ENCODE data around the gene BHLHE23. TPM values are rescaled to one million over a fixed set of nuclear protein-coding genes. Genes with fewer than 3 reads are reported as not detected.
A peak's percentile ranks its signal among the peaks of the same experiment; 100 is the strongest.

Gene BHLHE23
- total RNA-seq, 1 donor: not detected

DNA sequence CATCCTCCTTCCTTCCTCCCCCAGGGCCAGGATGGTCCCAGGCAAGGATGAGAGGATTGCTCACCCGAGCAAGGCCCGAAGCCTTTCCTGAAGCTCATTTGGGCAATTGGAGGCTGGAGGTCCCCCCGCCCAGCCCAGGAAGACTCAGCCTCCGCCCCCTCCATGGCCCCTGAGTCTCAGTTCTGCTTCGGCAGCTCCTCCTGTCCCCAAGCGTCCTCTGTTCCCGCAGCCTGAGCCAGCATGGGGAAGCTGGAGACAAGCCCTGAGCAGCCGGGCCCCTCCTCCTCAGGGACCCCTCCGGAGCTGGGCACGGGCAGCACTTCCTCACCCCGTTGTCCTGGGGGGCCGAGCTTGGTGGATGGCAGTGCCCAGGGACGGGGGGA lies 28.2 kb downstream of the BHLHE23 start:
- DNase-seq (ENCODE audit: low read depth): no peak
- no peak for TF ChIP-seq CTCF (IDR thresholded peaks at IDR 0.05; ENCODE audit: insufficient read depth, low read depth, low read length)
- H3K4me3 ChIP-seq (ENCODE audit: low read depth, low read length): no peak overlapping the region

DNA sequence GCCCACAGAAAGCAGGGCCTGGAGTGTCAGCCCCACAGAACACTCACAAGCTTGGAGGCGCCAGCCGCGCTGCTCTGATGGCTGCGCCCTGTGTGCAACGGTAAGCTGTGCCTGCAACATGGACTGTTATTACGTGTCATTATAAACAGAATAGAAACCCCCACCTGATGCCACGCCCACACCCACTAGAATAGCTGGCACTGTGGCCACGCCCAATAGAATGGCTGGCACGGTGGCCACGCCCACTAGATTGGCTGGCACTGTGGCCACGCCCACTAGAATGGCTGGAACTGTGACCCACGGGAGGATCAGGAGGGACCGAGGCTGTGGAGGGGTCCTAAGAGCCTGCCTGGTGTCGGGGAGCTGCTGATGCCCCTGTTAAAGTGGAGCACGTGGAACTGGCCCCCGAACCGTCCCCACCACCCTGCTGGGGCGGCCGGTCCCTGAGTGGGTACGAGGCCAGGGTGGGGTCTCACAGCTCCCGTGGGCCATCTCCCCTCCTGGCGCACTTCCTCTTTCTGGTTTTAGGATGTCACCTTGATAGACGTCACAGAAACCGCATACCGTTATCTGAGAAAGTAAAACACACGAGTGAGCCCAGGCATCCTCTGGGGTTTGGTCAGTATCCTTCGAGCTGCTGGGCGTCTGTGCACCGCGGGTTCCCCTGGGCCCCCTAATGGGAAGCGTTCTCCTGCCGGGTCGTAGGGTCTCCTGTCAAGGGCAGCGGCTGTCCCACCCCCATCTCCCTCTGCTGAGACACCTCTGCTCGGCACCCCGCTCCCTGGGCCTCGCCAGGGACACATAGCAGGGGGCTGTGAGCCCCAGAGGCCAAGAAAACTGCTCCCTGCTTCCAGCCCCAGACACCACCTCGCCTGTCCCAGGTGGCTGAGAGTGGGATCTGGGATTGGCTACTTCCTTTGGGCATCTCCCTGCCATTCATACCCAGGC lies 28.9 kb downstream of the BHLHE23 start:
- DNase-seq (ENCODE audit: low read depth): no peak
- H3K4me3 ChIP-seq (ENCODE audit: low read depth, low read length): no peak overlapping the region
- TF ChIP-seq CTCF (IDR thresholded peaks at IDR 0.05; ENCODE audit: insufficient read depth, low read depth, low read length): no peak

DNA sequence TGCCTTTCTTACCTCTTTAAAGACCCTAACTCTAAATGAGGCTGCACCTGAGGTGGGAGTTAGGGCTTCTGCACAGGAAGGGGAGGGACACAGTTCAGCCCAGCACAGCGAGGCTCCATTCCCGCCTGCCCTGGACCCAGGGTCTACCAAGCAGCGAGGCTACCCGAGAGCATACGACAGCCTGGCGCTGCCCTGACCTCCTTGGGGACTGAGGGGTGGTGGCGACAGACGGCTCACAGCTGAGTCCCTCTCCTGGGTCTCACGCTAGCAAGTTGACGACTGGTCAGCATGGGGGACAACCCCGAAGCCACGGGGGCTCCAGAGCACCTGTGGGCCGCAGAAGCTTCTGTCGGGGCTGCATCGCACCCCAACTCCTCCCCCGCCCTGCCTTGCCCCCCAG lies 29.9 kb downstream of the BHLHE23 start:
- no peak for DNase-seq (ENCODE audit: low read depth)
- no peak overlapping the region for H3K4me3 ChIP-seq (ENCODE audit: low read depth, low read length)
- TF ChIP-seq CTCF (IDR thresholded peaks at IDR 0.05; ENCODE audit: insufficient read depth, low read depth, low read length): no peak

DNA sequence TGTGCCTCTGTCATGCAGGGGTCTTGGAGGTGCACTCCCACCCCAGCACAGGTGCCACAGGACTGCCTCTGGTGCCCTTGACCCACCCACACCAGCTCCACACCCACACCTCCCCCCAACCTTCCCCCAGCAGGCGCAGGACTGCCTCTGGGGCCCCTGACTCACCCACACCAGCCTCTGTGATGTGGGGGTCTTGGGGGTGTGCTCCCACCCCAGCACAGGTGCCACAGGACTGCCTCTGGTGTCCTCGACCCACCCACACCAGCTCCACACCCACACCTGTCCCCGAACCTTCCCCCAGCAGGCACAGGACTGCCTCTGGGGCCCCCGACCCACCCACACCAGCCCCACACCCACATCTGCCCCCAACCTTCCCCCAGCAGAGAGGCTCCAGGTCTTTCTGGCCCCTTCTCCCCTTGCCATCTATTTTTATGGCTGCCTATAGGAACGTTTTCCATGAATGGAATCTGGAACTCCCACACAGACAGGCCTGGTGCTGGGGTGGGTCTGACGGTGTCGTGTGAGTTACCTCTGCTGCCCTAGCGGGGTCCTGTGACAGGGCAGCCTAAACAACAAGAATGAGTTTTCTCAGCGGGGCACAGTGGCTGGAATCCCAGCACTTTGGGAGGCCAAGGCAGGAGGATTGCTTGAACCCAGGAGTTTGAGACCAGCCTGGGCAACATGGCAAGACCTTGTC lies 30.8 kb downstream of the BHLHE23 start:
- no peak for TF ChIP-seq CTCF (IDR thresholded peaks at IDR 0.05; ENCODE audit: insufficient read depth, low read depth, low read length)
- H3K4me3 ChIP-seq (ENCODE audit: low read depth, low read length): no peak overlapping the region
- no peak for DNase-seq (ENCODE audit: low read depth)

DNA sequence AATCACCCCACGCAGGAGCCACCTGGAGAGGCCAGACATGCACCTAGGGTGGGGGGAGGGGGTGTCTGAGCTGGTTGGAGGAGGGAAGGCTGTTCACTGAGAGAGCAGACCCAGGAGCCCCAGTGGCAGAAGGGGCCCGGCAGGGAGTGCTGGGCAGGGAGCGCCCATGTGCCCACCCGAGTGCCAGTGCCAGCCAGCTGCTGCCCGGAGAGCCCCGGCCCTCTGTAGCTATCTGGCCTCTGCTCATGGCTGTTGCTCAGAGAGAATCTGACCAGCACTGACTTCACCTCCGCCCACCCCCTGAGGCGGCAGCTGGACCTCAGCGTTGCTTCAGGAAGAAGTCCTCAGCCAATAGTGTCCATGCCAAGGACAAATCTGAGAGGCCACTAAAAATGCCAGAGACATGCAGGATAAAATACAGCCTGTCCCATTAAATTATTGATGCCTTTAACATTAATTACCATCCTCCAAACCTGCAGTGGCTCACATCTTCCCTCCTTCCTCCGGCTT lies 31.5 kb downstream of the BHLHE23 start:
- no peak for TF ChIP-seq CTCF (IDR thresholded peaks at IDR 0.05; ENCODE audit: insufficient read depth, low read depth, low read length)
- no peak overlapping the region for H3K4me3 ChIP-seq (ENCODE audit: low read depth, low read length)
- no peak for DNase-seq (ENCODE audit: low read depth)

GRCh38 chr20:62972845-62973745 lies 33.7 kb downstream of the BHLHE23 start:
- peak overlapping the region; percentile 45 for H3K4me3 ChIP-seq (ENCODE audit: low read depth, low read length)
- no peak for TF ChIP-seq CTCF (IDR thresholded peaks at IDR 0.05; ENCODE audit: insufficient read depth, low read depth, low read length)
- no peak for DNase-seq (ENCODE audit: low read depth)

Measured in fibroblast of villous mesenchyme (primary cell).